D721Med (cell line): ENCODE measurements around the gene GSTO1.

ENCODE experiments used
- DNase-seq: peaks from one replicate; pipeline ENCODE4 v3.0.0; 2011; ENCODE audit warnings: low spot score; ENCODE audit not compliant: insufficient read length
- FAIRE-seq: peaks from 2 replicates; lab custom pipeline; 2011; peaks lifted over from hg19 to GRCh38; lab: Jason Lieb, UNC
- TF ChIP-seq, protein P1 (sequence below): IDR thresholded peaks from 2 replicates; pipeline ENCODE4 v1.5.1; 2012; ENCODE audit warnings: mild to moderate bottlenecking, control low read depth; ENCODE audit not compliant: insufficient read depth; ENCODE audit errors: missing control alignments

The GSTO1 gene

DNA sequence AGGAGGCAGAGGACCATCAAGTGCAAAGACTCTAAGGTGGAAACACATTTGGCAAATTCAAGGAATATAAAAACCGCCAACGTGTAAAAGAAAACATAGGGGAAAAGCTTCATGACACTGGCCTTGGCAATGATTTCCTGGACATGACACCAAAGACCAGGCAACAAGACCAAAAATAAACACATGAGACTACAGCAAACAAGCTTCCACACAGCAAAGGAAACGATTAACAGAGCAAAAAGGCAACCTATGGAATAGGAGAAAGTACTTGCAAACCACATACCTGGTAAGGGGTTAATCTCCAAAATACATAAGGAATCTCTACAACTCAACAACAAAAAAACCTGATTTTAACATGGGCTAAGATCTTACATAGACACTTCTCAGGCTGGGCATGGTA, 3.5 kb downstream of the GSTO1 start:
- no peak for DNase-seq
- no peak for FAIRE-seq
- TF ChIP-seq, protein P1, sequence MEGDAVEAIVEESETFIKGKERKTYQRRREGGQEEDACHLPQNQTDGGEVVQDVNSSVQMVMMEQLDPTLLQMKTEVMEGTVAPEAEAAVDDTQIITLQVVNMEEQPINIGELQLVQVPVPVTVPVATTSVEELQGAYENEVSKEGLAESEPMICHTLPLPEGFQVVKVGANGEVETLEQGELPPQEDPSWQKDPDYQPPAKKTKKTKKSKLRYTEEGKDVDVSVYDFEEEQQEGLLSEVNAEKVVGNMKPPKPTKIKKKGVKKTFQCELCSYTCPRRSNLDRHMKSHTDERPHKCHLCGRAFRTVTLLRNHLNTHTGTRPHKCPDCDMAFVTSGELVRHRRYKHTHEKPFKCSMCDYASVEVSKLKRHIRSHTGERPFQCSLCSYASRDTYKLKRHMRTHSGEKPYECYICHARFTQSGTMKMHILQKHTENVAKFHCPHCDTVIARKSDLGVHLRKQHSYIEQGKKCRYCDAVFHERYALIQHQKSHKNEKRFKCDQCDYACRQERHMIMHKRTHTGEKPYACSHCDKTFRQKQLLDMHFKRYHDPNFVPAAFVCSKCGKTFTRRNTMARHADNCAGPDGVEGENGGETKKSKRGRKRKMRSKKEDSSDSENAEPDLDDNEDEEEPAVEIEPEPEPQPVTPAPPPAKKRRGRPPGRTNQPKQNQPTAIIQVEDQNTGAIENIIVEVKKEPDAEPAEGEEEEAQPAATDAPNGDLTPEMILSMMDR = no peak

DNA sequence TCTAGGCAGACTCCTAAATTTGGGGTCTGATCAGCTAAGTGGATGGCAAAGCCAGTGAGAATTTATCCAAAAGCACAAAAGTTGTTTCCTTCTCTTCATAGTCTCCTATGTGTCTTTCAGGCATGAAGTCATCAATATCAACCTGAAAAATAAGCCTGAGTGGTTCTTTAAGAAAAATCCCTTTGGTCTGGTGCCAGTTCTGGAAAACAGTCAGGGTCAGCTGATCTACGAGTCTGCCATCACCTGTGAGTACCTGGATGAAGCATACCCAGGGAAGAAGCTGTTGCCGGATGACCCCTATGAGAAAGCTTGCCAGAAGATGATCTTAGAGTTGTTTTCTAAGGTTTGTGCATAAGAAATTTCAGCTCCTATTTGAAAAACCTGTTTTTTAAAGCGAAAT, 4.8 kb downstream of the GSTO1 start:
- no peak for DNase-seq
- TF ChIP-seq, protein P1 = no peak
- no peak for FAIRE-seq

DNA sequence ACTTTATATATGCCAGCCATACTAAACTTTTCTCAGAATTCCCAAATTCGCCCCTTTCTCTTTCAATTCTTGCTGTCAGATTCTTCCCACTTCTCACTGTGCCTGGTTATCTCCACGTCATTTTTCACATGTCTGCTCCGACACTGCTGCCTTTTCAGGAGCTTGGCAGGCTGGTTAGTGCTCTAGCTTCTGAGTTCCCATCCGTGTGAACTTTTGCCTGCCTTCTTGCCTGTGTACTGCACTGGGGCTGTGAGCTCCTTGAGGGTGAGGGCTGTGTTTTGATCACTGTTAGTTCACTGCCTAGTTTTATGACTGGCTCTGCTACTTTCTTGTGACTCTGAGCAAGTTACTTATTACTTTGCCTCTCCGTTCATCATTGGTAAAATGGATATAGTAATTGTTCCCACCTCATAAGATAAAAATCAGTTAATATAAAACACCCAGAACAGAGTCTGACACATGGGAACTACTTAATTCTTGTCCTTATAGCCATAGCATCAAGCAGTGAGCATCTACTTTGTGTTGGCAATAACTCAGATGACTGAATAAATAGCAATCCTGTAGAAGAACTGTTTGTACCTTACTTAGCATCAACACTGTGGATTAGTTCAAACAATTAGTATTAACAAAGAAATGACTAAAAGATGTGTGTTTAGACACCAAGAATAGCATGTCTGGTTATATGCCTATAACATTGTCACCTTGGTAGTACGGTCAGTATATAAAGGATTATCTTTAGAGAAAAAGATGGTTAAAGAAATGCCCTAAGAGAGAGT, 5.5 kb downstream of the GSTO1 start:
- DNase-seq (no peak), FAIRE-seq (no peak)
- TF ChIP-seq, protein P1 = no peak

DNA sequence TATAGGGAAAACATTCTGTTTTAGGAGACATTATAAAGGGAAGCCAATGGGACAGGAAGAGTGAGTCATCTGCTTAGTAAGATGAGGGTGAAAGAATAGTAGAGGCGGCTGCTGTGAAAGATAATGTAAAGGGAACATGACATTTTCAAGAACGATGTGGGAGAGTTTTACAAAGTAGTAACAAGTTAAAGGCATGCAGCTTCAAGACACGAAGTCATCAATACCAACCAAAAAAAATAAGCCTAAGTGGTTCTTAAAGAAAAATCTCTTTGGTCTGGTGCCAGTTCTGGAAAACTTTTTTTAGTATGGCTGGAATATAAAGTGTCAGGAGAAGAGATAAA, 6.1 kb downstream of the GSTO1 start:
- TF ChIP-seq, protein P1 = no peak
- DNase-seq (no peak), FAIRE-seq (no peak)

DNA sequence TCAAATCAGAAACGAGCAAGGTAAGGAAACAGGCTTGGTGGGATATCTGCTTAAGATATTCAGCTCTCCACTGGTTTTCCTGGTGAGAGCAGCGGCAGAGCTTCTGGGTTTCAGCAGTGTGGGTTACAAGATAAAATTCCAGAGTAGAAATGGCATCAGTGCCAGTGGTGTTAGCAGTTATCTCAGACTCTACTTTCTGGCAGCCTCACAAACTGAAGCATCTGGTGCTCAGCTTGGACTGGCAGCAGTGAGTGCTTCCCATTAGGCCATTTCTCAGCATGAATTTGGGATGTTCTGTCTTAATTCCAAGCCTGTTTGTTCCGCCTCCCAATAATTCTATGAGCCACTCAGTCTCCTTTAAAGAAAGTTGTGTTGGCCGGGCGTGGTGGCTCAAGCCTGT, 7.4 kb downstream of the GSTO1 start:
- DNase-seq = no peak
- TF ChIP-seq, protein P1 = no peak
- FAIRE-seq = no peak

DNA sequence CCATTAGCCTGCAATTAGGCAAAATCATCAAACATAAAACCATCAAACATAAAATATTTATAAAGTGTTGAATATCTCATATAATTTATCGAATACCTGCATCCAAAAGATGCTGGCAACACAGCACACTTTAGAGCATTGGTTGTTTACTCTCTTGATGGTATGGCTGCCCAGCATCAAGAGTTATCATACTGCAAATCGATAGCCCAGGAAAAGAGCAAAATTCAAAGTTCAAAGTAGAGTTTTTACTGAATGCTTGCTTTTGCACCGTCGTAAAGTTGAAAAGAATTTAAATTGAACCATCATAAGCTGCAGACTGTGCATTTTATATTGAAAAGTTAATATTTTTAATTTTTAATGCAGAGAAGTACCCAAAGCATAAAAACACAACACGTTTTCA, 10.1 kb downstream of the GSTO1 start:
- FAIRE-seq (no peak), DNase-seq (no peak)
- TF ChIP-seq, protein P1 = no peak

DNA sequence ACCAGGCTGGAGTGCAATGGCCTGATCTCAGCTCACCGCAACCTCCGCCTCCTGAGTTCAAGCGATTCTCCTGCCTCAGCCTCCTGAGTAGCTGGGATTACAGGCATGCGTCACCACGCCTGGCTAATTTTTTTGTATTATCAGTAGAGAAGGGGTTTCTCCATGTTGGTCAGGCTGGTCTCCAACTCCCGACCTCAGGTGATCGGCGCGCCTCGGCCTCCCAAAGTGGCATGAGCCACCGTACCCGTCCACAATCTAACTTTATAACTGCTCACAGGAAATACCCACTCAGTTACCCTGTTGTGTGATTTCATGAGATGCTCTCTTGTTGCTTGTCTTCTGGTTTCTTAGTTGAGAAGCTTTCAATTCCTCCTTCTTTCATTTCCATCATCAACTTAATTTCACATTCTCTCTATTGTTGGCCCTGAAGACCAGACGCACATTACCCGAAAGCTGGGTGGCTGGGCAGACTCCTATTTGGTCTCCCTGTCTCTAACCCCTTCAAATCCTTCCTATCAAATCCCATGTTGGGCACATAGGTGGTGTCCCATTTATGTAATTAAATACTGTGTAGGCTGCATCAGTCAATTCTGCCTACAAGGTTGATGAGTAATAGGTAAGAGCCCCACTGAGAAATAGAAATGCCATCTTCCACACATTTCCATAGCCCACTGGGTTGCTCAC, 13.2 kb downstream of the GSTO1 start:
- FAIRE-seq (no peak), DNase-seq (no peak)

More for the DNA sequence above, 13.2 kb downstream of the GSTO1 start:
- TF ChIP-seq, protein P1 = no peak
